Vagina (tissue), 2 donors: ENCODE results near the gene DNAH2.

Source experiments
- POLR2A ChIP-seq, 2 donors: fragments of 450-650 bp; IDR thresholded peaks; one replicate each; pipeline ENCODE4 v1.6.1; 2017; ENCODE audit warnings: antibody characterized with exemption in 2 of 2, mild to moderate bottlenecking in 2 of 2, moderate library complexity in 2 of 2
- TF ChIP-seq, protein P1 (sequence below), 3 experiments: fragments of 450-650 bp in 2 of 3; fragments of 200-600 bp in 1 of 3; sonication (generic) in 1 of 3; IDR thresholded peaks; one replicate each; pipeline ENCODE4 v1.5.1; 2017 to 2019; ENCODE audit warnings: antibody characterized with exemption in 3 of 3, mild to moderate bottlenecking in 2 of 3, moderate library complexity in 2 of 3

DNA sequence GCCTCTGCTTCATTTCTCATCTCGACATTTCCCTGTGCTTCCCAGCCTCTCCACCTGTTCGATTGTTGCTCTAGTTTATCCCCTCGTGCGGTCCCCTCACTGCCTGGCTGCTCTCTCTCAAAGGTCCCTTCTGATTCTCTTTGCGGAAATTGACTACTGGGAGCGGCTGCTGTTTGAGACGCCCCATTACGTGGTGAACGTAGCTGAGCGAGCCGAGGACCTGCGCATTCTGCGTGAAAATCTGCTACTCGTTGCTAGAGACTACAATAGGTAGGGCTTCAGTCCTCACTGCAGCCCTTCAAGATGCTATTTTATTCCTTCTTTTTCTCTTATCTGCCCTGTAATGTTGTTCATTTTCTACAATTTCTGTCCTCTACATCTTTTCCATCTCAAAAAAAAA, 39.4 kb downstream of the DNAH2 start:
- TF ChIP-seq, protein P1, sequence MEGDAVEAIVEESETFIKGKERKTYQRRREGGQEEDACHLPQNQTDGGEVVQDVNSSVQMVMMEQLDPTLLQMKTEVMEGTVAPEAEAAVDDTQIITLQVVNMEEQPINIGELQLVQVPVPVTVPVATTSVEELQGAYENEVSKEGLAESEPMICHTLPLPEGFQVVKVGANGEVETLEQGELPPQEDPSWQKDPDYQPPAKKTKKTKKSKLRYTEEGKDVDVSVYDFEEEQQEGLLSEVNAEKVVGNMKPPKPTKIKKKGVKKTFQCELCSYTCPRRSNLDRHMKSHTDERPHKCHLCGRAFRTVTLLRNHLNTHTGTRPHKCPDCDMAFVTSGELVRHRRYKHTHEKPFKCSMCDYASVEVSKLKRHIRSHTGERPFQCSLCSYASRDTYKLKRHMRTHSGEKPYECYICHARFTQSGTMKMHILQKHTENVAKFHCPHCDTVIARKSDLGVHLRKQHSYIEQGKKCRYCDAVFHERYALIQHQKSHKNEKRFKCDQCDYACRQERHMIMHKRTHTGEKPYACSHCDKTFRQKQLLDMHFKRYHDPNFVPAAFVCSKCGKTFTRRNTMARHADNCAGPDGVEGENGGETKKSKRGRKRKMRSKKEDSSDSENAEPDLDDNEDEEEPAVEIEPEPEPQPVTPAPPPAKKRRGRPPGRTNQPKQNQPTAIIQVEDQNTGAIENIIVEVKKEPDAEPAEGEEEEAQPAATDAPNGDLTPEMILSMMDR (IDR thresholded peaks at IDR 0.05), result no peak
- TF ChIP-seq POLR2A (IDR thresholded peaks at IDR 0.05), result no peak
